ENCODE data around the gene ZIC4. TPM values are rescaled to one million over a fixed set of nuclear protein-coding genes. Genes with fewer than 3 reads are reported as not detected.

Gene ZIC4
- total and polyA plus RNA-seq, 3 experiments from 2014 or later = not detected

DNA sequence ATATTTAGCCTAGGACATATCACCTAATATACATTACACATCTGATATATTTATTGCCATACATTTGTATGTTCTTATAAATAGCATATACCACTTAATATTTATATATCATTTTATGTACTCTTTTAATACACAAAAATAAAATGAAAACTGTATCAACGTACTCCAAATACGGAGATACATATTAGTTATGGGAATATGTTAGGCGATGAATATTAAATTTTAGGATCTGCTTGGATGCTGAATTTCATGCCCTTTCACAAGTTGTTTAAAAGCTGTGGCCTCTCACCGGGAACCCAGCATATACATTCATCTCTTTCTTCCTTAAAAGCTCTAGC is 50.6 kb downstream of the ZIC4 start:
- H3K27me3 Mint-ChIP-seq = peaks cover 63 to 64% of the 10 kb centered on the region in 2 donors
- POLR2A ChIA-PET = no interaction called here

DNA sequence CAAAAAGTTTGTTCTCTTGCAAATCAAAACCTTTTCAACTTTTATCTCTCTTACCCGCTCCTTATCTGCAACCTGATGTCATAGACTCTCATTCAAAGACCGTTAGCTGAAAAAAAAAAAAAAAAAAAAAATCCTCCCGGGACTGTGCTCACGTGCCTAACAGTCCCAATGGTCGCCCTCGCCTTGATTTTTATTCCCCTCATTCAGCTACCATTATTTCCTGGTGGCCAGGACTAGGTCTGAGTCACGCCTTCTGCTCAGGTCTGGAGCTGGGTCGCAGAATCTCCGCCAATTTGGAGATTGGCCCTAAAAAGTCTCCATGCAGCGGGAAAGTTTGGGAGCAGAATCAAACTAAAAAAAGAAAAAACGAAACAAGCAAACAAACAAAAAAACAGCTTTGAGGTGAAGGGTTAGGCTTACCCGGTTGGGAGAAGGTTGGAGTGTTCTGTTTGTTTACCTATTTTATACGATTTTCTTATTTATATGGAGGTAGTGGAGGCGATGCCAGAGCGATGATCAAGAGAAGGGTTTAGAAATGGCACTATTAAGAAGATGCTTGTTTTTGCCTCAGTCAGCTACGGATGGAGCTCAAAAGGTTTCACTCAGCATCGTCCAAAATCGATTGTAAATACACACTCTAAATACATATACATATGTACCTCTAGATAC is 51.1 kb downstream of the ZIC4 start:
- ChIA-PET CTCF (interaction anchor here (0.9 kb wide), 1 partner anchor 68 kb away, joined by 3 read pairs; no protein-coding TSS in a partner anchor), POLR2A (no interaction called here)
- no peak overlapping the region for H3K27ac Mint-ChIP-seq
- H3K4me3 Mint-ChIP-seq = no peak overlapping the region
- Histone ChIP-seq H3K36me3 (ENCODE audit: insufficient read depth, low read length) (no peaks in the 10 kb centered on the region), H3K4me3 (ENCODE audit: low read length) (no peak overlapping the region), H3K27me3 (ENCODE audit: insufficient read depth, low read length, poor library complexity, severe bottlenecking) (peaks cover 12% of the 10 kb centered on the region), H3K27ac (ENCODE audit: low read depth, low read length) (no peak overlapping the region), H3K4me1 (ENCODE audit: insufficient read depth, low read length) (no peaks in the 10 kb centered on the region), H3K9me3 (ENCODE audit: low read length) (no peaks in the 10 kb centered on the region)
- H3K36me3 Mint-ChIP-seq = peaks cover 0 to 2% (median 0%) of the 10 kb centered on the region in 3 donors
- DNase-seq = no peak
- no peaks in the 10 kb centered on the region for H3K4me1 Mint-ChIP-seq
- peaks cover 60 to 62% of the 10 kb centered on the region in 2 donors for H3K27me3 Mint-ChIP-seq
- peaks cover 5 to 33% (median 17%) of the 10 kb centered on the region in 5 donors for H3K9me3 Mint-ChIP-seq

More for the DNA sequence above, 50.6 kb downstream of the ZIC4 start:
- peaks cover 5 to 33% (median 17%) of the 10 kb centered on the region in 5 donors for H3K9me3 Mint-ChIP-seq
- H3K4me3 ChIP-seq (ENCODE audit: low read length) = no peak overlapping the region
- CTCF ChIA-PET = interaction anchor here (0.9 kb wide), 1 partner anchor 68 kb away, joined by 3 read pairs; no protein-coding TSS in a partner anchor
- no peaks in the 10 kb centered on the region for H3K4me1 Mint-ChIP-seq
- peaks cover 12% of the 10 kb centered on the region for H3K27me3 ChIP-seq (ENCODE audit: insufficient read depth, low read length, poor library complexity, severe bottlenecking)
- no peak overlapping the region for H3K27ac Mint-ChIP-seq
- no peak overlapping the region for H3K27ac ChIP-seq (ENCODE audit: low read depth, low read length)
- no peak for DNase-seq
- H3K36me3 ChIP-seq (ENCODE audit: insufficient read depth, low read length) = no peaks in the 10 kb centered on the region
- peaks cover 0 to 2% (median 0%) of the 10 kb centered on the region in 3 donors for H3K36me3 Mint-ChIP-seq
- no peak overlapping the region for H3K4me3 Mint-ChIP-seq
- H3K9me3 ChIP-seq (ENCODE audit: low read length) = no peaks in the 10 kb centered on the region
- no peaks in the 10 kb centered on the region for H3K4me1 ChIP-seq (ENCODE audit: insufficient read depth, low read length)

DNA sequence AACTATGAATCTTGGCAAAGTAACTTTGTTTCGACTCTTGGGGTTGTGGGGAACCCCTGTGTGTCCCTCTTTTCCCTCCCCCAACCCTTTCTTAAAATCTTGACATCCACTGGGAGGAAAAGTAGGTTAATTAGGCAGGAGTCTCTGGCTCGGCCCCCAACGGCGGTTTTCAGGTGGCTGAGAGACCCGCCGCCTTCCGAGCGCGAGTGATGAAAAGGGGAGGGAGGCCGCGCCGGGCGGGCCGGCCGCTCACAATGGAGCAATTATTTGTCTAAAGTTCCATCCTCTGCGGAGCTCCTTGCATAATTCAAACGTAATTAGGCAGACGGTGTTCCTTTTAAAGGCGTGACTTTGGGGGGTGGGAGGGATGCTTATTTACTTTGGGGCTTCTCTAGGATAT is 51.7 kb downstream of the ZIC4 start:
- ChIA-PET CTCF (no interaction called here), POLR2A (no interaction called here)
- H3K27ac ChIP-seq (ENCODE audit: low read depth, low read length) = no peak overlapping the region
- Mint-ChIP-seq H3K36me3 (peaks cover 0 to 2% (median 0%) of the 10 kb centered on the region in 3 donors), H3K27ac (no peak overlapping the region), H3K9me3 (peaks cover 3 to 27% (median 14%) of the 10 kb centered on the region in 5 donors), H3K27me3 (peaks cover 54 to 56% of the 10 kb centered on the region in 2 donors), H3K4me1 (no peaks in the 10 kb centered on the region), H3K4me3 (no peak overlapping the region)
- no peak overlapping the region for H3K4me3 ChIP-seq (ENCODE audit: low read length)
- no peaks in the 10 kb centered on the region for H3K9me3 ChIP-seq (ENCODE audit: low read length)
- no peaks in the 10 kb centered on the region for H3K36me3 ChIP-seq (ENCODE audit: insufficient read depth, low read length)
- DNase-seq = no peak
- peaks cover 12% of the 10 kb centered on the region for H3K27me3 ChIP-seq (ENCODE audit: insufficient read depth, low read length, poor library complexity, severe bottlenecking)
- no peaks in the 10 kb centered on the region for H3K4me1 ChIP-seq (ENCODE audit: insufficient read depth, low read length)

DNA sequence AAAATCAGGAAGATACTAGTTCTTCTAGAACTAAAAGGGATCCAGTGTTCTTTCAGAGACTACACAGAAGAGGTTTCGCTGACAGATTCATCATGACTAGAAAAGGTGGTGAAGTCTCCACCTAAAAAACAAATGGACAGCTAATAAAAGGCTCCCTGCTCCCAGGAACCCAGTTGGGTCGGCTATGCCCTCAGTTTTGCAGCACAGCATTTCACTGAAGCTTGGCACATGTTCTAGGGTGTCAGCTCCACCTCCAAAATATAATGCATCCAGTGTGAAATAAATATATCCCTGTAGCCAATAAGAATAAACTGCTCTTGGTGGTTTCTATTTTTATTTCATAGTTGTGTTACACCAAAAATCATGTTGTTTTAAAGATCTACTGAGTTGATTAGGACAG is 55.0 kb downstream of the ZIC4 start:
- Histone ChIP-seq H3K36me3 (ENCODE audit: insufficient read depth, low read length) (no peaks in the 10 kb centered on the region), H3K4me1 (ENCODE audit: insufficient read depth, low read length) (no peaks in the 10 kb centered on the region), H3K4me3 (ENCODE audit: low read length) (no peak overlapping the region), H3K9me3 (ENCODE audit: low read length) (no peaks in the 10 kb centered on the region), H3K27me3 (ENCODE audit: insufficient read depth, low read length, poor library complexity, severe bottlenecking) (no peaks in the 10 kb centered on the region), H3K27ac (ENCODE audit: low read depth, low read length) (no peak overlapping the region)
- Mint-ChIP-seq H3K4me3 (no peak overlapping the region), H3K36me3 (peaks cover 0 to 3% (median 0%) of the 10 kb centered on the region in 3 donors), H3K27me3 (peaks cover 25% of the 10 kb centered on the region in 2 donors), H3K4me1 (no peaks in the 10 kb centered on the region), H3K9me3 (peaks cover 3 to 17% (median 10%) of the 10 kb centered on the region in 5 donors), H3K27ac (no peak overlapping the region)
- no peak for DNase-seq
- ChIA-PET POLR2A (no interaction called here), CTCF (no interaction called here)

DNA sequence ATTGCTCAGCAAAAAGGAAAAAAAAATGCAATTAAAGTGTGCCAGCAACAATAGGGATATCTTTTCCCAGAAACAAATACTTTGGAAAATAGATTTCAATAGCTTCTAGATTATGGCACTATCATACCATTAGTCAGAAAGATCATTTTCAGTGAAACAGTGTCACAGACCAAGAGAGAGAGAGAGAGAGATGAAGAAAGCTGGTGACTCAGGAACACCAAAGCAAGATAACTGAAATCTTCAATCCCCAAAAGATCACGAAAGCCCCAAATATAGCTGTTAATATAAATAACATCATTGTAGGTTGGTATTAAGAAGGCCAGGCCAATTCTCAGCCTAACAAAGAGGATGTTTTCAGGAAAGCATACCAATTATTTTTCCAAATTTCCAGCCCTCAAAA is 57.4 kb downstream of the ZIC4 start:
- no peaks in the 10 kb centered on the region for H3K27me3 ChIP-seq (ENCODE audit: insufficient read depth, low read length, poor library complexity, severe bottlenecking)
- no peak for DNase-seq
- POLR2A ChIA-PET = no interaction called here
- Mint-ChIP-seq H3K36me3 (peaks cover 0 to 3% (median 0%) of the 10 kb centered on the region in 3 donors), H3K27me3 (peaks cover 6% of the 10 kb centered on the region in 2 donors), H3K9me3 (peaks cover 0 to 7% (median 3%) of the 10 kb centered on the region in 5 donors), H3K4me1 (no peaks in the 10 kb centered on the region), H3K27ac (no peak overlapping the region), H3K4me3 (no peak overlapping the region)
- no peaks in the 10 kb centered on the region for H3K9me3 ChIP-seq (ENCODE audit: low read length)
- H3K4me1 ChIP-seq (ENCODE audit: insufficient read depth, low read length) = no peaks in the 10 kb centered on the region
- no peak overlapping the region for H3K4me3 ChIP-seq (ENCODE audit: low read length)
- no peaks in the 10 kb centered on the region for H3K36me3 ChIP-seq (ENCODE audit: insufficient read depth, low read length)
- CTCF ChIA-PET = no interaction called here
- H3K27ac ChIP-seq (ENCODE audit: low read depth, low read length) = no peak overlapping the region

DNA sequence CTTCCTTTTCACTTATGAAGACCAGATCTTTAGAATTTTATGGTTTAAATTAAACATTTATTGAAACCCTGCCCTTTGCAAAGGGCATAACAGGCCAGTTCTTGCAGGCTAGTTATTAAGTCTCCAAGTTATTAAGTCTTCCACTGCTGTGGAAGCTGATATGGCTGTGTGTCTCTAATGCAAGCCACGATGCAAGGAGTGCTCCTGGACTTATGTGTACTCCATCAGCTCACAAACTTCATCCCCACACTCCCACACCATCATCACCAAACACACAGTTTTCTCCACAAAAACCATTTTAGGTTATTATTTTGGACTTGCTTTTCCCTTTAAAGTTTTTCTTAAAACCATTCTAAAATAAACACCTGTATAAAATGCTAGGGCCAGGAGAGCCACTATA is 62.4 kb downstream of the ZIC4 start:
- ChIA-PET CTCF (no interaction called here), POLR2A (no interaction called here)
- peaks cover 0 to 3% (median 0%) of the 10 kb centered on the region in 3 donors for H3K36me3 Mint-ChIP-seq
- H3K9me3 Mint-ChIP-seq = peaks cover 0 to 9% (median 3%) of the 10 kb centered on the region in 5 donors
- peak overlapping the region in 1 of 7 donors; percentile 40 for H3K4me3 Mint-ChIP-seq
- no peak for DNase-seq
- no peaks in the 10 kb centered on the region for H3K4me1 Mint-ChIP-seq
- Histone ChIP-seq H3K4me1 (ENCODE audit: insufficient read depth, low read length) (no peaks in the 10 kb centered on the region), H3K36me3 (ENCODE audit: insufficient read depth, low read length) (no peaks in the 10 kb centered on the region), H3K4me3 (ENCODE audit: low read length) (no peak overlapping the region), H3K27me3 (ENCODE audit: insufficient read depth, low read length, poor library complexity, severe bottlenecking) (no peaks in the 10 kb centered on the region), H3K27ac (ENCODE audit: low read depth, low read length) (no peak overlapping the region), H3K9me3 (ENCODE audit: low read length) (no peaks in the 10 kb centered on the region)
- H3K27me3 Mint-ChIP-seq = no peaks in the 10 kb centered on the region
- H3K27ac Mint-ChIP-seq = no peak overlapping the region

DNA sequence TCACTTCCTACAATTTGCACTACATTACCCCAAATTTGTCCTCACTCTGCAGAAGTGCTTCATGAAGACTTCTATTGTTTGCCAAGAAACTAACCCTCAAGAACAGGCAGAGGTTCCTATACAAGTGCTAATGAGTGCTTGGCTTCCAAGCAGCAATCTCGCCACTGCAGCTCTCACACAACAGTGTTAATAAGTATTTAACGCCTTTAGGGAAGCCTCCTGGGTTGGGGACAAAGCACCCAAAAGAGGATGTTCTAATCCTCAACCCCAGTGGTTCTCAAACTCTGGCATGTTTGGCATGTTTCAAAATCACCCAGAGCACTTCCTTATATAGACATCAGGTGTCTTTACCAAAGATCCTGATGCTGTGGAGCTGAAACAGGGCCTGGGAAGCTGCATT is 64.6 kb downstream of the ZIC4 start:
- CTCF ChIA-PET = no interaction called here
- Mint-ChIP-seq H3K27me3 (no peaks in the 10 kb centered on the region), H3K4me1 (no peaks in the 10 kb centered on the region), H3K4me3 (no peak overlapping the region), H3K27ac (no peak overlapping the region), H3K36me3 (peaks cover 0 to 3% (median 0%) of the 10 kb centered on the region in 3 donors), H3K9me3 (peaks cover 0 to 13% (median 3%) of the 10 kb centered on the region in 5 donors)
- no peaks in the 10 kb centered on the region for H3K4me1 ChIP-seq (ENCODE audit: insufficient read depth, low read length)
- no peak overlapping the region for H3K27ac ChIP-seq (ENCODE audit: low read depth, low read length)
- no peaks in the 10 kb centered on the region for H3K9me3 ChIP-seq (ENCODE audit: low read length)
- no peak overlapping the region for H3K4me3 ChIP-seq (ENCODE audit: low read length)
- no peaks in the 10 kb centered on the region for H3K27me3 ChIP-seq (ENCODE audit: insufficient read depth, low read length, poor library complexity, severe bottlenecking)
- POLR2A ChIA-PET = no interaction called here
- no peak for DNase-seq
- H3K36me3 ChIP-seq (ENCODE audit: insufficient read depth, low read length) = no peaks in the 10 kb centered on the region

DNA sequence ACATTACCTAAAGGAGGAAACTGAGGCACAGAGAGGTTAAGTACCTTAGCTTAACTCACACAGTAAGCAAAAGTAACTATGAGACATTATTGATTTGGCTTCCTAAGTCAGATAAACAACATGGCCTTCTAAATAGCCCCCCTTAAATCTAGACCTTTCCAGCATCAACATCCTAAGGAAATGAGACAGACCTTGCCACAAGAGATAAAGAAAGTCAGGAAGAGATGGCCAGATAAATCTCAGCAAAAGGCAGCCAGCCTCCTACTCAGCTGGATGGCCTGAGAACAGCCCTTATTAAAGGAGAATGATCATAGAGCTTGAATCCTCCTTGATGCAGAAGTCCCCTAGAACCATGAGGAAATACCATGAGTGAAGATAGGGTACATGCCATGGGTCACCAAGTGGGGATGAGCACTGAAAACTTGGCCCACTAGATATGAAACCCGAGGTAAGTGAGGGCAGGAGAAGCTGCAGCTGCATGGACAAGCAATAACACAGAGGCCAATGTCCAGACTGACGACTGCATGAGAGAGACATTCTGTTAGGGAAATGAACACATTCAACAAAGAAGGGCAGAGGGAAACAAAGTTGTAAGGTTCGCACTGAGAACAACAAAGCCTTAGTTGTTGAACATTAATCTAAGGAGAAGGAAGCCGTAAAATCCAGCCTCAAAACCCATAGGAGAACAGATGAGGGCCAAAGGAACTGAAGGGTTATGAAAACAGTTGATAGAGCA is 69.6 kb downstream of the ZIC4 start:
- Histone ChIP-seq H3K4me3 (ENCODE audit: low read length) (no peak overlapping the region), H3K36me3 (ENCODE audit: insufficient read depth, low read length) (no peaks in the 10 kb centered on the region), H3K27me3 (ENCODE audit: insufficient read depth, low read length, poor library complexity, severe bottlenecking) (no peaks in the 10 kb centered on the region), H3K9me3 (ENCODE audit: low read length) (no peaks in the 10 kb centered on the region), H3K27ac (ENCODE audit: low read depth, low read length) (no peak overlapping the region), H3K4me1 (ENCODE audit: insufficient read depth, low read length) (no peaks in the 10 kb centered on the region)
- ChIA-PET CTCF (no interaction called here), POLR2A (no interaction called here)
- H3K4me1 Mint-ChIP-seq = no peaks in the 10 kb centered on the region
- no peaks in the 10 kb centered on the region for H3K27me3 Mint-ChIP-seq
- no peak overlapping the region for H3K27ac Mint-ChIP-seq
- H3K9me3 Mint-ChIP-seq = peaks cover 0 to 4% (median 0%) of the 10 kb centered on the region in 5 donors
- no peak for DNase-seq
- H3K4me3 Mint-ChIP-seq = no peak overlapping the region
- no peaks in the 10 kb centered on the region for H3K36me3 Mint-ChIP-seq
